ENCODE measurements around the gene PDE7B.

DNA sequence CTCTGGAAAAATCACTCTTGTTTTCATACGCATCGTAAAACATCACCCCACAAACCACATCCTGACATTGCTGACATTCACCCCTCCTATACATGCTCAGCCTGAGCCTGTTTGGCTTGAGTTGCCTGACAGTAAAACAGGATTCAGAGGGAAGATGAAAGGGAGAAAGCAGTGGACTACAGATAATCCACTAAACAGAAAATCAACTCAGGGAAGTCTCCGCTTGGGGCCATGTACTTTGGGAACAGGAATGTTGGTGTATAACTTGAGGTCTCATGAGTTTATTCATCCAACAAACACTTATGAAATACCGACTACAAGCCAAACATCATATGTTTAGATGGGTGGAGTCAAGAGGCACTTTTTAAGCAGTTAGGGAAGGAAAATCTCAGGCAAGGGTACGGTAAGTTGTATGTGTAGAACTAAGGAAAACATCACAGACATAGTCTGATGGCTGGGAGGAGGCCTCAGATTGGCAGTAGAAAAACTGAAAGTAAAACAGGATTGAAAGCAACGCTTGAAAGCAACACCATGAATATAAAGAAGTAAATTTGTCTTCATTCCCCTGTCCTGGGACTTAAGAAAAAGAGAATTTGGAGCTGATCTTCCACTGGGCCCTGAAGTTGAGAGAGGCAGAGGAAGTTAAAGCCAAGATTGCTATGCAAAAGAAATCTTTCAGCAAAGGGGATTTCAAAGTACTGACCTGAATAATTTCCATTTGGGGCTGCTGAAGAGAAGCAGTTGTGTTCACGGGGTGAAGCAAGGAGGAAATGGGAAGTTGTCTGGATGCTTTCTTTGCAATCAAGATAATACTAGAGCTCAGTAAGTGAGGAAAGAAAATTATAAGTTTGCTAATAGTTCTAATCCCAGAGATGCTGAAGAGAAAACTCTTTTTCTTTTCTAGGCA lies 28.8 kb downstream of the PDE7B start:
- TF ChIP-seq, protein P1, sequence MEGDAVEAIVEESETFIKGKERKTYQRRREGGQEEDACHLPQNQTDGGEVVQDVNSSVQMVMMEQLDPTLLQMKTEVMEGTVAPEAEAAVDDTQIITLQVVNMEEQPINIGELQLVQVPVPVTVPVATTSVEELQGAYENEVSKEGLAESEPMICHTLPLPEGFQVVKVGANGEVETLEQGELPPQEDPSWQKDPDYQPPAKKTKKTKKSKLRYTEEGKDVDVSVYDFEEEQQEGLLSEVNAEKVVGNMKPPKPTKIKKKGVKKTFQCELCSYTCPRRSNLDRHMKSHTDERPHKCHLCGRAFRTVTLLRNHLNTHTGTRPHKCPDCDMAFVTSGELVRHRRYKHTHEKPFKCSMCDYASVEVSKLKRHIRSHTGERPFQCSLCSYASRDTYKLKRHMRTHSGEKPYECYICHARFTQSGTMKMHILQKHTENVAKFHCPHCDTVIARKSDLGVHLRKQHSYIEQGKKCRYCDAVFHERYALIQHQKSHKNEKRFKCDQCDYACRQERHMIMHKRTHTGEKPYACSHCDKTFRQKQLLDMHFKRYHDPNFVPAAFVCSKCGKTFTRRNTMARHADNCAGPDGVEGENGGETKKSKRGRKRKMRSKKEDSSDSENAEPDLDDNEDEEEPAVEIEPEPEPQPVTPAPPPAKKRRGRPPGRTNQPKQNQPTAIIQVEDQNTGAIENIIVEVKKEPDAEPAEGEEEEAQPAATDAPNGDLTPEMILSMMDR (IDR thresholded peaks at IDR 0.05), result no peak
- TF ChIP-seq POLR2A (IDR thresholded peaks at IDR 0.05) (no peak), POLR2AphosphoS5 (IDR thresholded peaks at IDR 0.05) (no peak), EP300 (IDR thresholded peaks at IDR 0.05) (no peak)
